HepG2 (cell line): ENCODE measurements around the gene ZNF575.

Experiments used
- ATF5 ChIP-seq: sonication (generic); formaldehyde crosslinking; IDR thresholded peaks from 2 replicates; pipeline ENCODE4 v1.4.0; 2020; ENCODE audit warnings: mild to moderate bottlenecking, low read depth, missing genetic modification reagents
- BRD4 ChIP-seq: sonication (generic); formaldehyde crosslinking; IDR thresholded peaks from 2 replicates; pipeline ENCODE4 v1.4.0; 2020; ENCODE audit warnings: missing genetic modification reagents
- EZH2 ChIP-seq: conservative IDR thresholded peaks from 2 replicates; pipeline ENCODE4 v1.6.1; 2012; ENCODE audit warnings: mild to moderate bottlenecking, low read depth, low read length, moderate library complexity
- ONECUT2 ChIP-seq: sonication (generic); formaldehyde crosslinking; IDR thresholded peaks from 2 replicates; pipeline ENCODE4 v1.4.0; 2020; ENCODE audit warnings: missing genetic modification reagents
- SETDB1 ChIP-seq: sonication (generic); formaldehyde crosslinking; IDR thresholded peaks from 2 replicates; pipeline ENCODE4 v1.5.1; 2020; ENCODE audit warnings: missing genetic modification reagents, mild to moderate bottlenecking, borderline replicate concordance
- SIN3A ChIP-seq: IDR thresholded peaks from 2 replicates; pipeline ENCODE4 v1.6.1; 2011; ENCODE audit warnings: low read depth, mild to moderate bottlenecking, control low read depth, low read length, borderline replicate concordance
- ZNF644 ChIP-seq: IDR thresholded peaks from 2 replicates; pipeline ENCODE4 v1.6.1; 2016; ENCODE audit warnings: low read depth

GRCh38 chr19:43541920-43542650 lies 9.1 kb downstream of the ZNF575 start:
- TF ChIP-seq ATF5 (CRISPR knock-in tag) (no peak), ONECUT2 (CRISPR knock-in tag) (no peak), EZH2 (no peak), ZNF644 (CRISPR knock-in tag) (no peak), BRD4 (CRISPR knock-in tag) (no peak), SIN3A (no peak), SETDB1 (CRISPR knock-in tag) (no peak)
